ENCODE measurements around the gene APOL6. TPM values are rescaled to one million over a fixed set of nuclear protein-coding genes. Genes with fewer than 3 reads are reported as not detected.

Gene APOL6
- total RNA-seq, 2 donors from 2014 or later: not detected

DNA sequence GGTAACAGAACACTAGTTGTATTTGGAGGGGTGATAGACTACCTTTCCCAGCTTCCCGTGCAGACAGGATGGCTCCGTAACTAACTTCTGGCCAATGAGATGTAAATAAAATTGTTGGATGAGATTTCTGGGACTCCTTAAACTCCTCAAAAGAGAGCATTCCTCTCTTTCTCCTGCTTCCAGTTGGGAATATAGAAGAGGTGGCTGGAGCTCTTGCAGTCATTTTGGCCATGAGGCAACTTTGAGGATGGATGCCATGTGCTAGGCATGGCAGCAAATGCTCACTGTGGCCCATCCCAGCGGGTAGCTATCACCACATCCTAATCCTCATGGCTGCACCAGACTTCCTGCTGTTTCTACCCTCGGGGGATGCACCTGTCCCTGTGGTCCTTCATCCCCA, 38.5 kb upstream of the APOL6 start:
- H3K4me3 Mint-ChIP-seq: no peak overlapping the region
- no peaks in the 10 kb centered on the region for H3K27me3 ChIP-seq (ENCODE audit: control insufficient read depth, insufficient read depth, low read length, poor library complexity, severe bottlenecking)
- no peaks in the 10 kb centered on the region for H3K9me3 Mint-ChIP-seq
- H3K9me3 ChIP-seq (ENCODE audit: control insufficient read depth, low read length): no peaks in the 10 kb centered on the region
- H3K36me3 ChIP-seq (ENCODE audit: control insufficient read depth, insufficient read depth, low read length): no peaks in the 10 kb centered on the region
- no peak overlapping the region for H3K27ac ChIP-seq (ENCODE audit: low read depth, low read length)
- H3K36me3 Mint-ChIP-seq (ENCODE audit: low read depth): no peaks in the 10 kb centered on the region
- H3K27me3 Mint-ChIP-seq (ENCODE audit: insufficient read depth): peaks cover 1% of the 10 kb centered on the region
- DNase-seq: no peak
- 60 to 80% methylated on average over 1 to 4 of the region's 4 CpGs for WGBS, 2 experiments (ENCODE audit: insufficient coverage in 1 of 2, insufficient read length in 1 of 2)
- TF ChIP-seq, protein P1, sequence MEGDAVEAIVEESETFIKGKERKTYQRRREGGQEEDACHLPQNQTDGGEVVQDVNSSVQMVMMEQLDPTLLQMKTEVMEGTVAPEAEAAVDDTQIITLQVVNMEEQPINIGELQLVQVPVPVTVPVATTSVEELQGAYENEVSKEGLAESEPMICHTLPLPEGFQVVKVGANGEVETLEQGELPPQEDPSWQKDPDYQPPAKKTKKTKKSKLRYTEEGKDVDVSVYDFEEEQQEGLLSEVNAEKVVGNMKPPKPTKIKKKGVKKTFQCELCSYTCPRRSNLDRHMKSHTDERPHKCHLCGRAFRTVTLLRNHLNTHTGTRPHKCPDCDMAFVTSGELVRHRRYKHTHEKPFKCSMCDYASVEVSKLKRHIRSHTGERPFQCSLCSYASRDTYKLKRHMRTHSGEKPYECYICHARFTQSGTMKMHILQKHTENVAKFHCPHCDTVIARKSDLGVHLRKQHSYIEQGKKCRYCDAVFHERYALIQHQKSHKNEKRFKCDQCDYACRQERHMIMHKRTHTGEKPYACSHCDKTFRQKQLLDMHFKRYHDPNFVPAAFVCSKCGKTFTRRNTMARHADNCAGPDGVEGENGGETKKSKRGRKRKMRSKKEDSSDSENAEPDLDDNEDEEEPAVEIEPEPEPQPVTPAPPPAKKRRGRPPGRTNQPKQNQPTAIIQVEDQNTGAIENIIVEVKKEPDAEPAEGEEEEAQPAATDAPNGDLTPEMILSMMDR (conservative IDR thresholded peaks at IDR 0.05): no peak
- H3K9ac ChIP-seq (ENCODE audit: extremely low read depth, low read length, poor library complexity, severe bottlenecking): no peak overlapping the region
- H3K4me3 ChIP-seq (ENCODE audit: low read length): no peak overlapping the region
- H3K4me1 ChIP-seq (ENCODE audit: control insufficient read depth, insufficient read depth, low read length): peaks cover 3% of the 10 kb centered on the region
- peaks cover 3% of the 10 kb centered on the region for H3K4me1 Mint-ChIP-seq
- no peak overlapping the region for H3K27ac Mint-ChIP-seq

DNA sequence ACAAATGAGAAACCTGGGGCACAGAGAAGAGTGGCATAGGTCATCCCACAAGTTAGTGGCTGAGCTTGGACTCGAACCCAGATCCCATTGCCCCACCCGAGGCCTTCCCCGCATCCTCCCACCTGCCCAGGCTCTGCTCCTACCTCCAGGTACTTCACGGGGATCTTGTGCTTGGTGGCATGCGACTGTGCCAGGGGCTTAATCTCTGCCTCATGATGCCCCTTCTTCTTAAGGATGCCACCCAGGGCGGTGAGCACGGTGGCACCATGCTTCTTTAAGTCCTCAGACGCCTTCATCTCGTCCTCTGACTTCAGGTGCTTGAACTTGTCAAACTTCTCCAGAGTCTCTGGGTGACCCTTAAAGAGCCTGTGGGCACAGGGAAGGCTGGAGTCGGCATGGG, 37.5 kb upstream of the APOL6 start:
- no peaks in the 10 kb centered on the region for H3K36me3 Mint-ChIP-seq (ENCODE audit: low read depth)

DNA sequence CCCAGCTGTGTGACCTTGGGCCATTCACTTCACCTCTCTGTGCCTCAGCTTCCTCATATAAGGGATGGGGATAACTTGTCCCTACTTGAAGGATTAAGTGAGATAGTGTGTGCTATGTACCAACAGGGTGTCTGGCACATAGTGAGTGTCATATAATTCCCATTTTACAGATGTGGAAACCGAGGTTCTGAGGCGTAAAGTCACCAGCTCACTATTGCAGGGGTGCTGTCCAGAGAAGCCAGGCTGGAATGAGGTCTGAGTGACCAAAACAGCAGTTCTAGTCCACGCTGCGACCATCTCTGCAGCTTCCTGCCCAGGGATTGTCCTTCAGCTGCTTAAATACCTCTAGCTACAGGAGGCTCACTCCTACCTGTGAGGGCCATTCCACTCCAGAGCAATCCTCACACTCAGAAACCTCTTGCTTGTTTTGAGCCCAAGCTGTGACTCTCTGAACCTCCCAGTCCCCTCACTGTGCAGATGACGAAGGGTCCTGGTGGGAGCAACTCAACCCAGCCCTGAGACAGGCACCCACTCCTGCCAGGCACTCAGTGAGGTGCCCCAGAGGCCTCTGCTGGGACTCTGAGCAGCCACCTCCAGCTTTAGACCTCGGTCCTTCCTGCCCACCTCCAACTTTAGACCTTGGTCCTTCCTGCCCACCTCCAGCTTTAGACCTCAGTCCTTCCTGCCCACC, 36.9 kb upstream of the APOL6 start:
- H3K27ac ChIP-seq (ENCODE audit: low read depth, low read length): no peak overlapping the region
- TF ChIP-seq, protein P1 (conservative IDR thresholded peaks at IDR 0.05): no peak
- H3K9ac ChIP-seq (ENCODE audit: extremely low read depth, low read length, poor library complexity, severe bottlenecking): no peak overlapping the region
- peaks cover 2% of the 10 kb centered on the region for H3K27me3 ChIP-seq (ENCODE audit: control insufficient read depth, insufficient read depth, low read length, poor library complexity, severe bottlenecking)
- no peaks in the 10 kb centered on the region for H3K36me3 Mint-ChIP-seq (ENCODE audit: low read depth)
- H3K4me1 ChIP-seq (ENCODE audit: control insufficient read depth, insufficient read depth, low read length): no peaks in the 10 kb centered on the region
- H3K36me3 ChIP-seq (ENCODE audit: control insufficient read depth, insufficient read depth, low read length): no peaks in the 10 kb centered on the region
- H3K27me3 Mint-ChIP-seq (ENCODE audit: insufficient read depth): peaks cover 1% of the 10 kb centered on the region
- H3K27ac Mint-ChIP-seq: no peak overlapping the region
- no peak overlapping the region for H3K4me3 Mint-ChIP-seq
- DNase-seq: no peak
- H3K9me3 Mint-ChIP-seq: no peaks in the 10 kb centered on the region
- no peak overlapping the region for H3K4me3 ChIP-seq (ENCODE audit: low read length)
- no peaks in the 10 kb centered on the region for H3K9me3 ChIP-seq (ENCODE audit: control insufficient read depth, low read length)
- 90 to 94% methylated on average over 4 to 6 of the region's 6 CpGs for WGBS, 2 experiments (ENCODE audit: insufficient coverage in 1 of 2, insufficient read length in 1 of 2)
- no peaks in the 10 kb centered on the region for H3K4me1 Mint-ChIP-seq

More for the DNA sequence above, 37.5 kb upstream of the APOL6 start:
- Histone ChIP-seq H3K9ac (ENCODE audit: extremely low read depth, low read length, poor library complexity, severe bottlenecking) (no peak overlapping the region), H3K4me3 (ENCODE audit: low read length) (no peak overlapping the region), H3K27ac (ENCODE audit: low read depth, low read length) (no peak overlapping the region), H3K9me3 (ENCODE audit: control insufficient read depth, low read length) (no peaks in the 10 kb centered on the region), H3K36me3 (ENCODE audit: control insufficient read depth, insufficient read depth, low read length) (no peaks in the 10 kb centered on the region), H3K27me3 (ENCODE audit: control insufficient read depth, insufficient read depth, low read length, poor library complexity, severe bottlenecking) (no peaks in the 10 kb centered on the region), H3K4me1 (ENCODE audit: control insufficient read depth, insufficient read depth, low read length) (no peaks in the 10 kb centered on the region)
- no peaks in the 10 kb centered on the region for H3K9me3 Mint-ChIP-seq
- TF ChIP-seq, protein P1 (conservative IDR thresholded peaks at IDR 0.05): no peak
- H3K4me1 Mint-ChIP-seq: no peaks in the 10 kb centered on the region
- WGBS, 2 experiments (ENCODE audit: insufficient coverage in 1 of 2, insufficient read length in 1 of 2): 76 to 86% methylated on average over 9 to 10 of the region's 10 CpGs
- H3K4me3 Mint-ChIP-seq: no peak overlapping the region
- DNase-seq: no peak
- no peak overlapping the region for H3K27ac Mint-ChIP-seq
- peaks cover 1% of the 10 kb centered on the region for H3K27me3 Mint-ChIP-seq (ENCODE audit: insufficient read depth)

Data from endodermal cell (in vitro differentiated cells).